HG03025 (cell line): ENCODE measurements around the gene LSM14B.

Source experiments
- ATAC-seq: cut with Tn5 transposase; IDR thresholded peaks from one replicate; pipeline ENCODE4 v1.9.1; 2021; ENCODE audit warnings: mild to moderate bottlenecking, moderate library complexity; ENCODE audit not compliant: unreplicated experiment, low FRiP score

Gene LSM14B

GRCh38 chr20:62178316-62179161, 56.3 kb downstream of the LSM14B start:
- ATAC-seq, result no peak

GRCh38 chr20:62179162-62179504, 56.9 kb downstream of the LSM14B start:
- no peak for ATAC-seq

DNA sequence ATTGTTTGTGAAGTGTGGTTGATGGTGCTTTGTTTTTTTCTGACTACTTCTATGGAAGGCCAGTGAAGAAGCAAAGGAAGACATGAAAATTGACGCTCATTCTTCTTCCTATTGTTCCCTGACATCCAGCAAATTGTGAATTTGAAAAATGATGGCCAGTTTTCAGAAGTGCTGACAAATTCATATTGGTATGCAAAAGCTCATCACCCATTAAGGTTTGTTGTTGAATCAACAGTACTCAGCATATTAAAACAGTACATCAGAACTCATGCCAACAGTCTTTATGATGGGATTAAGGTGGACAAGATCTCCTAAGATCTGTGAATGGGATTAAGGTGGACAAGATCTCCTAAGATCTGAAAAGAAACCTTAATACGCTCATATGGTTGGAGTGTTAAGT, 59.5 kb downstream of the LSM14B start:
- ATAC-seq, result no peak

DNA sequence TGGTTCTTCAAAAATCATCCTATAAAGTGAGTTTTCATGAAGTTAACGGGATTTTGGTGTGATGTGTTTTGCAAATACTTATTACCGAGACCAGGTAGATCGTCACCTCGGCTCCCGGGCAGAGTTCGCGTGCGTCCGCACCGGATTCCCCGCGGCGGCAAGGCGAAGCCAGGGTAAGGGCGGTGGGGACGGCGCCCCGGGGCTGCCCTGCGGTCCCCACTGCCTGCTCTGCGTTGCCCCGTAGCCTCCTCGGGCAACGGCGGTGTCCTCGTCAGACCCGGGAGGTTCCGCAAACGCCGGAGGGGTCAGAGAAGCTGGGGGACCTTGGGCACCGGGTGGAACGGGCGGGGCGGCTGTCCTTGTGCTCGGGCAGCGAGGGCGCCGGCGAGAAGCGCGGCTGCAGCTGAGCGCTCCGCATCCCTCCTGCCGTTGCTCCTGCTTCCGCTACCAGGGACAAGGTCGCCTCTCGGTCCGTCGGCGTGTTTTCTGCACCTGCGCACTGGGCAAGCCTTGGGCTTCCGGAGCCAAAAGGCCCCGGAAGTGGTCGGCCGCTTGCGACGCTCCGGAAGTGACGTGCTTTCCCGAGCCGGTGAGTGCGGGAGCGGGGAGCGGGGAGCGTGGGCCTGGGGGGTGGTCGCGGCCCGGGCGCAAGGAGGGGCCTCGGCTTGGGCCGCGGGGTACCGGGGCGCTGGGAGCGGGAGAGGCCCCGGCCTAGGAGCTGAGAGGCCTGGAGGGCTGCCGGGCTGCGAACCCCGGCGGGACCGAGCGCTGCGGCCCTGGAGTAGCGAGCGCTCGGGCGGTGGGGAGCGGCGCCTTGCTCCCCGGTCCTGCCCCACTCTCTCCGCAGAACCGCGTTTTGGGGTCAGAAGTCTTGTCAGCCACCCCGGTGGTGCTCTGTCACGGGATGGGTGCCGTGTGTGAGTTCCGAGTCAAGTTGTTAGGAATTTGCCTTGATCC, 60.5 kb downstream of the LSM14B start, which contains the start of gene MTG2:
Gene MTG2, plus strand, starts transcription at position 560 of the 957 bp plus-strand sequence. CDS start 10,393 bp downstream, outside the sequence.
- peak; percentile 81 for ATAC-seq

GRCh38 chr20:62183426-62184142, 61.3 kb downstream of the LSM14B start:
- ATAC-seq, result no peak
